GM12874 (cell line): Measurements from ENCODE around the gene ZBTB7B.

ENCODE experiments used
- CTCF ChIP-seq: IDR thresholded peaks from 2 replicates; pipeline ENCODE4 v1.5.1; 2011; ENCODE audit warnings: low read depth, mild to moderate bottlenecking, control low read depth, low read length, moderate library complexity; ENCODE audit not compliant: insufficient read depth

Gene ZBTB7B

GRCh38 chr1:155002464-155003226 lies at the start of gene ZBTB7B:
ZBTB7B (plus strand) TSS chr1:155002802; CDS start chr1:155014661, 11,859 bp downstream.
- TF ChIP-seq CTCF, result no peak

- no peak for TF ChIP-seq CTCF
These were observed 49.0 kb upstream of the ZBTB7B start for GRCh38 chr1:154953611-154954038.

- TF ChIP-seq CTCF, result no peak
These were observed 48.1 kb upstream of the ZBTB7B start for GRCh38 chr1:154954541-154954940.

- TF ChIP-seq CTCF, result no peak
These were observed 47.4 kb upstream of the ZBTB7B start for GRCh38 chr1:154955039-154955717.

GRCh38 chr1:154955718-154956543 lies 46.7 kb upstream of the ZBTB7B start, which contains the start of gene PBXIP1:
PBXIP1 (minus strand) TSS chr1:154956099; CDS start chr1:154953721, 2,378 bp downstream.
- TF ChIP-seq CTCF, result no peak

- no peak for TF ChIP-seq CTCF
These were observed 46.1 kb upstream of the ZBTB7B start for GRCh38 chr1:154956544-154956941.

- TF ChIP-seq CTCF, result no peak
These were observed 45.4 kb upstream of the ZBTB7B start for GRCh38 chr1:154957091-154957657.
